Vagina (tissue), 2 donors: ENCODE measurements around the gene DHPS.

Experiments
- CTCF ChIP-seq, 3 experiments: fragments of 450-650 bp in 2 of 3; fragments of 200-600 bp in 1 of 3; sonication (generic) in 1 of 3; IDR thresholded peaks; one replicate each; pipeline ENCODE4 v1.5.1; 2017 to 2019; ENCODE audit warnings: antibody characterized with exemption in 3 of 3, mild to moderate bottlenecking in 2 of 3, moderate library complexity in 2 of 3
- POLR2A ChIP-seq, 2 donors: fragments of 450-650 bp; IDR thresholded peaks; one replicate each; pipeline ENCODE4 v1.6.1; 2017; ENCODE audit warnings: antibody characterized with exemption in 2 of 2, mild to moderate bottlenecking in 2 of 2, moderate library complexity in 2 of 2

DNA sequence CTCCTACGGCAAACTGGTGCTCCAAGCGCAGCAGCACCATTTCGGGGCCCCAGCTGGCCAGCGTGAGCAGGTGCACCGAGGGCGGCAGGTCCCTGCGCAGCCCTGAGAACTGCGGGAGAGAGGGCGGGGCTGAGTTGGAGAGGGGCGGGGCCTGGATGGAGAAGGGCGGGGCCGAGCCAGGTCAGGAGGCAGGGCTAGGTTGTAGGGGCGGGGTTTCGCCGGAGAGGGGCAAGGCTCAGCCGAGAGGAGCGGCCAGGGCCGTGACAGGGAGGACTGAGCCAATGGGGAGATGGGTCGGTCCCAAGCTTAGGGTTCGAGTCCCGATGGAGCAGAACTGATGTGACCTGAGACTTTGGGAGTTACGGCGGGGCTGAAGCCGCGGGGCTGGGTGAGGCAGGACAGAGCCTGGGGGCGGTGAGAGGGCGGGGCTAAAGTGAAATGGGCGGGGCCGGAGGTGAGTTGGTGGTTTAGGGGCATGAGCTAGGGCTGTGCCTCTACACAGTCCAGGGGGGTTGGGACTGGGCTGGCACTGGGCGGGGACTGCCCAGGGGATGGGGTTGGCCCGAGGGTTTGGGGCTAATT lies 34.1 kb downstream of the DHPS start:
- no peak for TF ChIP-seq CTCF (IDR thresholded peaks at IDR 0.05)
- TF ChIP-seq POLR2A (IDR thresholded peaks at IDR 0.05), result no peak
